Ovary (tissue), 9 donors: ENCODE results near the gene MEGF6. TPM values are rescaled to one million over a fixed set of nuclear protein-coding genes. Genes with fewer than 3 reads are reported as not detected.
"Not testable (repeated sequence)": the region's sequence is repeated elsewhere in the genome, so short reads cannot be mapped to it uniquely, and the experiment has no call there.

Experiments
- DNase-seq, 5 donors: peaks; one replicate each; pipeline ENCODE4 v3.0.0-alpha.2; 2019 to 2020
- H3K27ac ChIP-seq, 2 donors: fragments of 200-600 bp; one replicate each; pipeline versions ENCODE4 v1.5.1 to v1.8.0; 2019 to 2022
- H3K27me3 ChIP-seq: fragments of 200-600 bp; one replicate; pipeline ENCODE4 v1.8.0; 2022
- H3K36me3 ChIP-seq: fragments of 200-600 bp; sonication (generic); one replicate; pipeline ENCODE4 v1.5.1; 2019
- H3K4me1 ChIP-seq: one replicate; pipeline ENCODE4 v1.8.1; 2013; ENCODE audit warnings: mild to moderate bottlenecking, moderate library complexity; ENCODE audit not compliant: insufficient read depth
- H3K4me3 ChIP-seq: fragments of 200-600 bp; sonication (generic); one replicate; pipeline ENCODE4 v1.5.1; 2017
- H3K9me3 ChIP-seq, 2 donors: fragments of 200-600 bp in 1 of 2; sonication (generic) in 1 of 2; one replicate each; pipeline versions ENCODE4 v1.5.1 to v1.8.1; 2013 to 2019; ENCODE audit warnings: mild to moderate bottlenecking in 1 of 2, moderate library complexity in 1 of 2
- EP300 ChIP-seq: sonication (generic); formaldehyde crosslinking; IDR thresholded peaks from one replicate; pipeline ENCODE4 v1.6.1; 2017; ENCODE audit warnings: antibody characterized with exemption
- POLR2A ChIP-seq: fragments of 450-650 bp; IDR thresholded peaks from one replicate; pipeline ENCODE4 v1.6.1; 2017; ENCODE audit warnings: antibody characterized with exemption, mild to moderate bottlenecking, moderate library complexity
- WGBS, 3 donors: extraction: QIAGEN DNeasy Blood & Tissue Kit in 1 of 3; methylation state at CpG; one replicate each; pipeline versions ENCODE4 v1.1.5 to v1.1.7; 2013 to 2017; 5-methylcytosine and 5-hydroxymethylcytosine counted together
- intact Hi-C, 4 donors: fragments of 100-400 bp; cut with DNase I; formaldehyde crosslinking; loops; one replicate each; pipeline versions ENCODE4 v1.11.0 to v1.15.1; 2022 to 2023
- polyA plus RNA-seq, 2 donors: library from polyadenylated mRNA; stranded (reverse); fragments of 200-250 nt in 1 of 2; fragments of 350-450 nt in 1 of 2; fragmentation: Illumina TruSeq in 1 of 2; extraction: RNeasy Lipid Tissue Mini Kit (QIAGEN cat#74804) in 1 of 2; gene quantifications; one replicate each; pipeline ENCODE4 v1.2.3, GENCODE V29; 2013 to 2014
- total RNA-seq, 7 donors: library from RNA; depleted of rRNA in 2 of 7; stranded (reverse); fragments of >200 nt in 2 of 7; fragmentation: NEBNext Ultra II Directional in 3 of 7; extraction: Animal tissue kit (Norgen Biotek cat#: 25700) in 3 of 7; gene quantifications; one replicate each; pipeline versions ENCODE4 v1.1.0 to v1.2.4, GENCODE V29; 2016 to 2023
- TF ChIP-seq, protein P1 (sequence below), 3 donors: fragments of 450-650 bp in 2 of 3; fragments of 200-600 bp in 1 of 3; IDR thresholded peaks; one replicate each; pipeline versions ENCODE4 v1.5.1 to v1.8.0; 2016 to 2022; ENCODE audit warnings: antibody characterized with exemption in 3 of 3, mild to moderate bottlenecking in 1 of 3
- donor health status: DM: no; HTN: no; CAD: no; lungs with moderate emphysema.
- donor health status: DM: no; HTN: no; CAD: no.
- donor health status: Bipolar disorder and iron deficiency.
- donor health status: DM: yes; HTN: yes; CAD: no.
- donor health status: DM: no; HTN: no; CAD: no.
- donor health status: DM: yes; HTN: yes; CAD: no.

Gene MEGF6
- total and polyA plus RNA-seq, 9 donors, result 0.10 to 117 (median 12.5) TPM

DNA sequence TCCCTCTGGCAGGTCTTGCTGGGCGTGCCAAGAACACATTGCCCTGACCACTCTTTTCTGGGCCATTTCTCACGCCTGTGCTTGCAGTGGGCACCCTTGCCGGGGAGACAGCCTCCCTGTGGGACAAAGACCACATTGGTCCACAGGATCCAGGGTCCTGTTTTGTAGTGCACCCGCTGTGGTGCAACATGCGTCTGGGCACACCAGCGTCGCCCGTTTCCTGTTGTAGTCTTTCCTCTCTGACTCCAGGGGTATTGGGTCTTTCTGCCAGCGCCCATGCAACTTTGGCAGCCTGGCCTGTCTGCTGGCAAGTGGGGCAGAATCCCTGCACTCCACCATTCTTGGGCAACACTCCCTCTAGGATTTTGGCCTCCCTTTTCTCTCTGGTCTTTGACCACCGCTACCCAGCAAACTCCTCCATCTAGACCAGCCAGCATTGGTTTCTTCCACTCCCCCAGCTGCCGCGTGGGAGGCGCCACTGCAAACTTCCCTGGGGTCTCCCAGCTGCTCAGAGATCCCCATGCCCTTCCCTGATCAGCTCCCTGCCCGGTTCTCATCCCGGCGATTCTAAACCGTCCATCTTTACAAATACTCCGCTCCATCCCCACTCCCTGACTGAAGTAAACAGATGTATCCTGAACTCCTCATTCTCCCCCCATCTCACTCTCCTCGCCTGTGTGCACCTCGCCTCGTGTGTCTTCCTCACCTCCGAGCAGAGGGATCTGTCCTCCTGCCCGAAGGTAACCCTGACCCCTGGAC lies 12.3 kb upstream of the MEGF6 start:
- Histone ChIP-seq H3K4me3 (peak overlapping the region; percentile 94), H3K27me3 (no peaks in the 10 kb centered on the region), H3K27ac (no peak overlapping the region), H3K4me1 (peaks cover 11% of the 10 kb centered on the region), H3K9me3 (no peaks in the 10 kb centered on the region), H3K36me3 (no peaks in the 10 kb centered on the region)
- no peak for DNase-seq
- intact Hi-C loops, result loop anchor here in 2 of 4 donors (2.0 to 10.0 kb wide), 2 partner anchors 133 to 439 kb away; no protein-coding TSS in a partner anchor
- 27 to 31% (median 27%) methylated on average over 23 of the region's 23 CpGs for WGBS, 3 donors
- TF ChIP-seq POLR2A (no peak), EP300 (no peak)
- TF ChIP-seq, protein P1, sequence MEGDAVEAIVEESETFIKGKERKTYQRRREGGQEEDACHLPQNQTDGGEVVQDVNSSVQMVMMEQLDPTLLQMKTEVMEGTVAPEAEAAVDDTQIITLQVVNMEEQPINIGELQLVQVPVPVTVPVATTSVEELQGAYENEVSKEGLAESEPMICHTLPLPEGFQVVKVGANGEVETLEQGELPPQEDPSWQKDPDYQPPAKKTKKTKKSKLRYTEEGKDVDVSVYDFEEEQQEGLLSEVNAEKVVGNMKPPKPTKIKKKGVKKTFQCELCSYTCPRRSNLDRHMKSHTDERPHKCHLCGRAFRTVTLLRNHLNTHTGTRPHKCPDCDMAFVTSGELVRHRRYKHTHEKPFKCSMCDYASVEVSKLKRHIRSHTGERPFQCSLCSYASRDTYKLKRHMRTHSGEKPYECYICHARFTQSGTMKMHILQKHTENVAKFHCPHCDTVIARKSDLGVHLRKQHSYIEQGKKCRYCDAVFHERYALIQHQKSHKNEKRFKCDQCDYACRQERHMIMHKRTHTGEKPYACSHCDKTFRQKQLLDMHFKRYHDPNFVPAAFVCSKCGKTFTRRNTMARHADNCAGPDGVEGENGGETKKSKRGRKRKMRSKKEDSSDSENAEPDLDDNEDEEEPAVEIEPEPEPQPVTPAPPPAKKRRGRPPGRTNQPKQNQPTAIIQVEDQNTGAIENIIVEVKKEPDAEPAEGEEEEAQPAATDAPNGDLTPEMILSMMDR (IDR thresholded peaks at IDR 0.05), result no peak

DNA sequence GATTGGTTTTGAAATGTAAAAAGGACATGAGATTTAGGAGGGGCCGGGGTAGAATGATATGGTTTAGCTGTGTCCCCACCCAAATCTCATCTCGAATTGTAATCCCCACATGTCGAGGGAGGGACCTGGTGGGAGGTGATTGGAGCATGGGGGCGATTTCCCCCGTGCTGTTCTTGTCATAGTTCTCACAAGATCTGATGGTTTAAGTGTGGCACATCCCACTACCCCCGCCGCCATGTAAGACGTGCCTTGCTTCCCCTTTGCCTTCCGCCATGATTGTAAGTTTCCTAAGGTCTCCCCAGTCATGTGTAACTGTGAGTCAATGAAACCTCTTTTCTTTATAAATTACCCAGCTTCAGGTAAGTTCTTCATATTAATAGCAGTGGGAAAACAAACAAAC lies 10.8 kb upstream of the MEGF6 start:
- H3K27ac ChIP-seq, DNase-seq, H3K4me3 ChIP-seq, H3K27me3 ChIP-seq, H3K9me3 ChIP-seq, H3K36me3 ChIP-seq: not testable (repeated sequence)
- intact Hi-C loops, result loop anchor here in 2 of 4 donors (2.0 to 10.0 kb wide), 2 partner anchors 131 to 437 kb away; no protein-coding TSS in a partner anchor
- 81 to 87% (median 87%) methylated on average over 9 of the region's 9 CpGs for WGBS, 3 donors
- H3K4me1 ChIP-seq, result peaks cover 11% of the 10 kb centered on the region

- not testable (repeated sequence) for H3K27me3 ChIP-seq, H3K4me3 ChIP-seq, H3K36me3 ChIP-seq, DNase-seq, H3K9me3 ChIP-seq, H3K27ac ChIP-seq
- TF ChIP-seq, protein P1 (IDR thresholded peaks at IDR 0.05), result peak in 2 of 3 donors; percentile 30 to 31
- 24 to 27% (median 26%) methylated on average over 15 of the region's 15 CpGs for whole genome bisulfite sequencing, 3 donors
- H3K4me1 ChIP-seq, result peaks cover 11% of the 10 kb centered on the region
- intact Hi-C loops, result loop anchor here in 2 of 4 donors (2.0 to 10.0 kb wide), 2 partner anchors 130 to 436 kb away; no protein-coding TSS in a partner anchor
Measured at GRCh38 chr1:3621151-3621671, 9.9 kb upstream of the MEGF6 start.

GRCh38 chr1:3620708-3621107 lies 9.4 kb upstream of the MEGF6 start:
- H3K27ac ChIP-seq, result no peak overlapping the region
- no peaks in the 10 kb centered on the region for H3K27me3 ChIP-seq
- H3K36me3 ChIP-seq, result no peaks in the 10 kb centered on the region
- no peak for DNase-seq
- H3K4me1 ChIP-seq, result peaks cover 10% of the 10 kb centered on the region
- WGBS, 3 donors, result 61 to 72% (median 70%) methylated on average over 12 of the region's 12 CpGs
- TF ChIP-seq, protein P1 (IDR thresholded peaks at IDR 0.05), result no peak
- TF ChIP-seq EP300 (no peak), POLR2A (no peak)
- H3K9me3 ChIP-seq, result no peaks in the 10 kb centered on the region
- H3K4me3 ChIP-seq, result no peak overlapping the region
- intact Hi-C loops, result loop anchor here in 2 of 4 donors (2.0 to 10.0 kb wide), 2 partner anchors 130 to 436 kb away; no protein-coding TSS in a partner anchor
